ENCODE measurements around the gene ARAP1.

DNA sequence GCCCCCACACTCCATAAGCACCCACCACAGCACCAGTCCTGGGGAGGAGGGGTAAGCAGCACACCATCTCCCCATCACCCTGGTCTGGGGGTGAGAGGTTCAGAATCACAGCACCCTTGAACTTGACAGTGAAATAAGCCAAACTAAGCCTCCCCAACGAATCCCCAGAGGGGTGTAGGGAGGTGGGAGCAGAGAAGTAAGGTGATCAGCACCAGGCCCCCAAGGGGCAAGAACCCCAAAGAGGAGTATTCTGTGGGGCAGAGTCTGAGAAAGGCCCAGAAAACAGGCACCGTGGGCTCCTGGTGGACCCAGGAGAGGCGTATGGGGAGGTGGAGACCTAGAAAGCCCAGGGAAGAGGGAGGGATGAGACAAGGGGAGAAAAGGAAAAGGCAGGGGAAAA lies 30.9 kb downstream of the ARAP1 start:
- TF ChIP-seq EZH2 (IDR thresholded peaks at IDR 0.05; ENCODE audit: borderline replicate concordance, low read length) (no peak), CTCF (conservative IDR thresholded peaks at IDR 0.05 in 1 of 2, IDR thresholded peaks at IDR 0.05 in 1 of 2; ENCODE audit: extremely low read depth in 1 of 2, insufficient read depth in 1 of 2, low read depth in 1 of 2, low read length in 2 of 2) (no peak)
